Esophagus squamous epithelium (tissue), 5 donors: ENCODE data around the gene RBM10. TPM values are rescaled to one million over a fixed set of nuclear protein-coding genes. Genes with fewer than 3 reads are reported as not detected.
A peak's percentile ranks its signal among the peaks of the same experiment; 100 is the strongest.

Experiments
- DNase-seq: peaks from one replicate; lab custom pipeline; 2025; lab: John Stamatoyannopoulos, UW
- H3K27ac ChIP-seq, 4 donors: fragments of 200-600 bp; sonication (generic); one replicate each; pipeline ENCODE4 v1.5.1; 2016 to 2019; ENCODE audit warnings: mild to moderate bottlenecking in 1 of 4
- H3K27me3 ChIP-seq, 4 donors: fragments of 200-600 bp; sonication (generic); 1 replicate in 3 of 4; 2 replicates in 1 of 4; pipeline versions ENCODE4 v1.5.1 to v1.6.0; 2017 to 2021; ENCODE audit warnings: antibody characterized with exemption in 1 of 4
- H3K36me3 ChIP-seq, 3 donors: fragments of 200-600 bp; sonication (generic); one replicate each; pipeline ENCODE4 v1.5.1; 2016 to 2019
- H3K4me1 ChIP-seq, 3 donors: fragments of 200-600 bp; sonication (generic); one replicate each; pipeline ENCODE4 v1.5.1; 2017 to 2019
- H3K4me3 ChIP-seq, 4 donors: fragments of 200-600 bp; sonication (generic); 1 replicate in 3 of 4; 2 replicates in 1 of 4; pipeline ENCODE4 v1.5.1; 2016 to 2019; ENCODE audit warnings: mild to moderate bottlenecking in 2 of 4, moderate library complexity in 1 of 4
- H3K9me3 ChIP-seq, 3 donors: fragments of 200-600 bp; sonication (generic); one replicate each; pipeline ENCODE4 v1.5.1; 2016 to 2019
- POLR2A ChIP-seq, 4 donors: fragments of 450-650 bp; IDR thresholded peaks; one replicate each; pipeline ENCODE4 v1.6.1; 2017; ENCODE audit warnings: antibody characterized with exemption in 4 of 4, mild to moderate bottlenecking in 4 of 4, moderate library complexity in 3 of 4
- WGBS, 2 donors: methylation state at CpG; one replicate each; pipeline ENCODE4 v1.1.5; 2018; 5-methylcytosine and 5-hydroxymethylcytosine counted together
- intact Hi-C: fragments of 100-400 bp; cut with DNase I; formaldehyde crosslinking; loops from one replicate; pipeline ENCODE4 v1.15.0; 2022
- total RNA-seq, 4 donors: library from RNA; depleted of rRNA; stranded (reverse); fragments of >200 nt; gene quantifications; one replicate each; pipeline ENCODE4 v1.1.0, GENCODE V29; 2016
- TF ChIP-seq, protein P1 (sequence below), 6 experiments: fragments of 450-650 bp in 4 of 6; fragments of 200-600 bp in 2 of 6; sonication (generic) in 2 of 6; IDR thresholded peaks; one replicate each; pipeline ENCODE4 v1.5.1; 2016 to 2019; ENCODE audit warnings: antibody characterized with exemption in 6 of 6, mild to moderate bottlenecking in 4 of 6, moderate library complexity in 4 of 6
- donor health status: DM: yes; HTN: yes; CAD: no.

Gene RBM10
- total RNA-seq, 4 donors from 2014 or later: 28.1 to 35.6 (median 28.6) TPM

DNA sequence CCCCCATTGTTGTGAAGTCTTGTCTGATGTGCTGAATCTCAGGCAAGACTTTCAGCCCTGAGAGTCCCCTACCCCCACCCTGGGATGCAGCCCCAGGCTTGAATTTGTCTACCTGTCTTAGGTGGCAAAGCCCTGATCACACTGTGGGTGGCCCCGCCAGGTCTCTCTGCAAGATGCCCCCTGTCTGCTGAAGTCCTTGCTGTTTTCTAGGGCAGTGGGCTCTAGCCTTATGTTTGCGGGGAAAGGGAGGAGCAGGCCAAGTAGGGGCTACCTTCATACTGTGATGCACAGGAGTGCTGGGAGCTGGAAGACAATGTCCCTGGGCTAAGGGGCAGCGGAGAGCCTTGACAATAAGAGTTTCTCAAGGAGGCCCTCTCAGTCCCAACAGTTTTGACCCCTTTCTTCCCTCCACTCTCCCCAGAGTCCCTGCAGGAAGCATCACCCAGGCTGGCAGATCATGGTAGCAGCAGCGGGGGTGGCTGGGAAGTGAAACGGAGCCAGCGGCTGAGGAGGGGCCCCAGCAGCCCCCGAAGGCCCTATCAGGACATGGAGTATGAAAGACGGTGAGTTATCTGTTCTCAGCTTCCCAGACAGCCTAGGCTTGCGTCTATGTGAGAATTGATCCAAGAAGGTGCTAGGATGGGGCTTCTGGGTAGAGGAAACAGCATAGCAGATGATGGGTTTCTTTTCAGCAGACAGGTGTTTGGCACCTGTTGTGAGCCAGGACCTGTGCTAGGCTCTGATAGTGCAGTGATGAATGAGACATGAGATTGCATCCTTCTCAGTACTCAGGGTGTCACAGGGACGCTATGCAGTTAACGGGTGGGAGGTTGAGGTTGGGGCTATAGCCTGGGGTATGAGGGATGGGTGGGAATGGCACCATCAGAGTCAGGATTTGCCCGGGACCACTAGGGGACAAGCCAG is 2.2 kb downstream of the RBM10 start:
- H3K27ac ChIP-seq: peak overlapping the region; percentile 92 to 97 (median 96)
- TF ChIP-seq POLR2A (IDR thresholded peaks at IDR 0.05): no peak
- TF ChIP-seq, protein P1, sequence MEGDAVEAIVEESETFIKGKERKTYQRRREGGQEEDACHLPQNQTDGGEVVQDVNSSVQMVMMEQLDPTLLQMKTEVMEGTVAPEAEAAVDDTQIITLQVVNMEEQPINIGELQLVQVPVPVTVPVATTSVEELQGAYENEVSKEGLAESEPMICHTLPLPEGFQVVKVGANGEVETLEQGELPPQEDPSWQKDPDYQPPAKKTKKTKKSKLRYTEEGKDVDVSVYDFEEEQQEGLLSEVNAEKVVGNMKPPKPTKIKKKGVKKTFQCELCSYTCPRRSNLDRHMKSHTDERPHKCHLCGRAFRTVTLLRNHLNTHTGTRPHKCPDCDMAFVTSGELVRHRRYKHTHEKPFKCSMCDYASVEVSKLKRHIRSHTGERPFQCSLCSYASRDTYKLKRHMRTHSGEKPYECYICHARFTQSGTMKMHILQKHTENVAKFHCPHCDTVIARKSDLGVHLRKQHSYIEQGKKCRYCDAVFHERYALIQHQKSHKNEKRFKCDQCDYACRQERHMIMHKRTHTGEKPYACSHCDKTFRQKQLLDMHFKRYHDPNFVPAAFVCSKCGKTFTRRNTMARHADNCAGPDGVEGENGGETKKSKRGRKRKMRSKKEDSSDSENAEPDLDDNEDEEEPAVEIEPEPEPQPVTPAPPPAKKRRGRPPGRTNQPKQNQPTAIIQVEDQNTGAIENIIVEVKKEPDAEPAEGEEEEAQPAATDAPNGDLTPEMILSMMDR (IDR thresholded peaks at IDR 0.05): no peak
- intact Hi-C loops: no loop called here
- H3K27me3 ChIP-seq: no peaks in the 10 kb centered on the region
- H3K36me3 ChIP-seq: peaks cover 0 to 15% (median 0%) of the 10 kb centered on the region in 3 donors
- whole genome bisulfite sequencing, 2 donors: 67 to 85% methylated on average over 6 to 9 of the region's 12 CpGs
- no peak for DNase-seq
- peaks cover 0 to 35% (median 19%) of the 10 kb centered on the region in 3 donors for H3K4me1 ChIP-seq
- H3K4me3 ChIP-seq: peak overlapping the region in 3 of 4 donors; percentile 69 to 78 (median 72)
- no peaks in the 10 kb centered on the region for H3K9me3 ChIP-seq

DNA sequence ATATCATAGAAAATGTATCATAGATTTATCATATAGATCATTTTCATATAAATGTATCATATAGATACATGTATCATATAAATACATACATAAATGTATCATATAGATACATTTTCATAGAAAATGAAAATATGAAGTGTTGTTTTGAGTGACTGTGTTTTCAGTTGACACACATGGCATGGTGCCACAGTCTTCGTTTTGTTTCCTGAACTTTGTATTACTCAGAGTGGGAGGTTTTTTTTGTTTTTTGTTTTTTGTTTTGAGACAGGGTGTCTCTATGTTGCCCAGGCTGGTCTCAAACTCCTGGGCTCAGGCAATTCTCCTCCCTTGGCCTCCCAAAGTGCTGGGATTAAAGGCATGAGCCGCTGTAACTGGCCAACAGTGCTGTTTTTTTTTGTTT is 3.9 kb downstream of the RBM10 start:
- Histone ChIP-seq H3K36me3 (peaks cover 0 to 20% (median 0%) of the 10 kb centered on the region in 3 donors), H3K4me1 (peaks cover 0 to 27% (median 14%) of the 10 kb centered on the region in 3 donors), H3K9me3 (no peaks in the 10 kb centered on the region), H3K27ac (peak overlapping the region in 2 of 4 donors; percentile 50 to 55), H3K4me3 (no peak overlapping the region), H3K27me3 (no peaks in the 10 kb centered on the region)
- intact Hi-C loops: no loop called here
- no peak for DNase-seq
- TF ChIP-seq POLR2A (IDR thresholded peaks at IDR 0.05): no peak
- TF ChIP-seq, protein P1 (IDR thresholded peaks at IDR 0.05): no peak
- 49 to 50% methylated on average over 2 of the region's 2 CpGs for whole genome bisulfite sequencing, 2 donors

DNA sequence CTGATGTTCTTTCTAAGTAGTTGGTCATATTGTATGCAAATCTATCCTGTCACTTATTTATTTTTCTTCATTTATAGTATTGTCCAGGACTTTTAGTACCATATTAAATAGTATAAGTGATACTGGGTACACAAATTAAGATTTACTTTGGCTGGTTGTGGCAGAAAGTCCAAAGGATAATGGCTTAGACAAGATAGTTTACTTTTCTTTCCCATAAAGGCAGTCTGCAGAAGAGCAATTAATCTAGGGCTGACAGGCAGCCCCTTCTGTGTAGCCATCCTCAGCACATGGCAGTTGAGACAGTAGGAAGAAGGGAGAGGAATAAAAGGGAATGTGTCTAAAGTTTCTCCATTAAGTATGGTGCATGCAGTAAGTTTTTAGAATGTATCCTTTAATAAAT is 6.4 kb downstream of the RBM10 start:
- no peak overlapping the region for H3K27ac ChIP-seq
- intact Hi-C loops: no loop called here

DNA sequence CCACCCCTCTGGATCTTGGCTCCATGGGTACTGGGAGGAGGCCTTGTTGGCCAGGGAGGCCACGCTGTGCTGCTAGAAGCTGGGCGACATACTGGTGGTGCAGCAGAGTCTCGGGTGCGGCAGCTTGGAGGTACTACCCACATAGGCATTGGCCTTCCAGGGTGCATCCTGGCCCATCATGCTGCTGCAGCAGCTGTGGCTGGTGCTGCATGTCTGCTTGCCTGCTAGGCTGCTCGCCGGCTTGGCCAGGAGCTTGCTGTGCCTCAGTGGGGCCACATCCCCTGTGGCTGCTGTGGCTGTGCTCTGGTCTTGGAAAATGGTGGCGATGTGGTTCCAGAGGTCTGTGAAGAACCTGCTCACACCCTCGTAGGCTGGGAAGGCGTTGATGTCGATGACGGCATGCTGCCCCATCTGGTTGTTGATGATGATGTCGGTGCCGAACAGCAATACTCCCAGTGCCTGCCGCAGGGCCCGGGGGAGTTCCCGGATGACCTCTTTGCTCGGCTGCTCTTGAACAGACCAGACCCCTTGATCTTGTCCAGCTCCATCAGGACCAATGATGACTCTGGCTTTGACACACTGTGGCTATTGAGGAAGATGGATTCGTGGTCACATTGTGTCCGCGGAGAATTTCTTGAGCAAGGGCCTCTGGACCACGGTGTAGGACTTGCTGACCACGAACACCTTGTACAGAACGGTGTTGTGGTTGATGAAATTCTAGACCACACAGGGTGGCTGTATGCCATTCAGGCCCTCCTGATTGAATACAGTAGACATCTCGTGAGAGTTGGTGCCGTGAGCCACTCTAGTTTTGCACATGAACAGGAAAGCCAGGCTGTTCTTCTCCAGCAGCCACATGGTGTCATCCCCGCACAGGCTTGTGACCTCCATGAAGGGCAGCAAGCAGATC is 11.8 kb downstream of the RBM10 start:
- WGBS, 2 donors: 92% methylated on average over 4 to 19 of the region's 26 CpGs
- peaks cover 0 to 4% (median 0%) of the 10 kb centered on the region in 3 donors for H3K9me3 ChIP-seq
- TF ChIP-seq POLR2A (IDR thresholded peaks at IDR 0.05): no peak
- TF ChIP-seq, protein P1 (IDR thresholded peaks at IDR 0.05): no peak

More for the DNA sequence above, 6.4 kb downstream of the RBM10 start:
- DNase-seq: no peak
- no peak for TF ChIP-seq POLR2A (IDR thresholded peaks at IDR 0.05)
- TF ChIP-seq, protein P1 (IDR thresholded peaks at IDR 0.05): no peak
- Histone ChIP-seq H3K36me3 (peaks cover 0 to 42% (median 0%) of the 10 kb centered on the region in 3 donors), H3K4me3 (no peak overlapping the region), H3K27me3 (no peaks in the 10 kb centered on the region), H3K9me3 (no peaks in the 10 kb centered on the region), H3K4me1 (peaks cover 0 to 20% (median 11%) of the 10 kb centered on the region in 3 donors)

More for the DNA sequence above, 11.8 kb downstream of the RBM10 start:
- Histone ChIP-seq H3K4me3 (no peak overlapping the region), H3K27ac (no peak overlapping the region), H3K27me3 (no peaks in the 10 kb centered on the region), H3K4me1 (no peaks in the 10 kb centered on the region), H3K36me3 (peaks cover 0 to 62% (median 0%) of the 10 kb centered on the region in 3 donors)
- intact Hi-C loops: no loop called here
- no peak for DNase-seq
